Measurements from ENCODE around the gene SMIM13. TPM values are rescaled to one million over a fixed set of nuclear protein-coding genes. Genes with fewer than 3 reads are reported as not detected.

Gene SMIM13
- total RNA-seq, 1 experiment from 2014 or later: 18.4 TPM

DNA sequence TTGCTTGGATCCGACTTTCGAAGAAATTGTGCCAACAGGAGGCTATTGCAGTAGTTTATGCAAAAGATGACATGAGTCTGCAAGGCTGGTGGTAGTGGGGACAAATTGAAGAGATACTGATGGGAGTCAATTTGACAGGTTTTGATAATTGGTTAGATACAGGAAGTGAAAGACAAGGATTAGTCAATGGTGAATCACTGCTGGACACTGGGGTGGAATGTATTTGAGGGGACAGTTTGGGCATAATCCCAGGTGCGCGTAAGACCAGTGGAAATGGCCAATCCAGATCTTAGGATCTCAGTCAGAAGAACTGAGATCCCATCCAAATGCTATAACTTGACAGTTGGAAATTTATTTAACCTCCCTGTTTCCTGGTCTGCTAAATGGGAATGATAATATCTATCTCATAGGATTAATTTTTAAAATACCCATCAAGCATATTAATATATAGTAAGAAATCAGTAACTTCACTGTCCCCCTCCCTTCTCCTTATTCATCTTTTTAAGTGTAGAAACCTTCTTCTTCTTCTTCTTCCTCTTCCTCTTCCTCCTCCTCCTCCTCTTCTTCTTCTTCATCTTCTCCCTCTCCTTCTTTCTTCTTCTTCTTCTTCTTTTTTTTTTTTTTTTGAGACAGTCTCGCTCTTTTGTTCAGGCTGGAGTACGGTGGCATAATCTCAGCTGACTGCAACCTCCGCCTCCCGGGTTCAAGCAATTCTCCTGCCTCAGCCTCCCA lies 48.8 kb downstream of the SMIM13 start:
- in situ Hi-C loops (cut with HindIII; ENCODE audit: low pct_unique_long_range_greater_than_20kb, low sequenced_read_pairs): no loop called here
- DNase-seq (ENCODE audit: low read depth): no peak

- in situ Hi-C loops (cut with HindIII; ENCODE audit: low pct_unique_long_range_greater_than_20kb, low sequenced_read_pairs): no loop called here
- DNase-seq (ENCODE audit: low read depth): peak; percentile 81
Observed at GRCh38 chr6:11143394-11144371, 50.0 kb downstream of the SMIM13 start.

- in situ Hi-C loops (cut with HindIII; ENCODE audit: low pct_unique_long_range_greater_than_20kb, low sequenced_read_pairs): no loop called here
- DNase-seq (ENCODE audit: low read depth): peak; percentile 77
Observed at GRCh38 chr6:11144393-11144851, 50.8 kb downstream of the SMIM13 start.

DNA sequence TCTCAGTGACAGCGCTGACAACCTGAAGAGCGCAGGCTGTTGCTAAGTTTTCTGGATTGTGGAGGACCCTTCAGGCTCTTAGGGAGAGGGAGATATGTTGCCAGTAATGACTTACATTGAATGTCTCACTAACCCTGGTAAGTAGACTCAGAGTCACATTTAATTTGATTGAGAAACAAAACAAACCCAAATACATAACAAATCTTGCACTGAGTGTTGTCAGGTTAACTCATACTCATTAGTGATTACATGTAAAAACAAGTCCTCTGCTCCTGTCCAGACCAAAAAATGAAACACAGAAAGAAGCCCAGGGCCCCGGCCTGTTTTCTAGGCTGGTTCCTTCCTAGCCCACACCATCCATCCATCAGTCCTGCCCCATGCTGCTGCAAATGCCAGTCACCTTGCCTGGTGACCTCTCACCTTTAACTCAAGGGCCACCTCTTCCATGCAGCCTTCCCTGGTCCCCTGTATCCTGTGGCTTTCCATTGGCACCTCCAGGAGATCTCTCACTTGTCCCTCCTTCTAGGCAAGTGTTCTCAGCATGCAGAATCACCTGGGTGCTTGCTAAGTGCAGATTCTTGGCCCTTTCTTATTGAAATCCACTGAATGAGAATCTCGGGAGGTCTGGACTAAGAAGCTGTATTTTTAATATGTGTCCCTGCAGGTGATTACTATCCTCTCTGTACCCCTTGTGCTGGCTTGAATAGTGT lies 52.6 kb downstream of the SMIM13 start:
- no peak for DNase-seq (ENCODE audit: low read depth)
- in situ Hi-C loops (cut with HindIII; ENCODE audit: low pct_unique_long_range_greater_than_20kb, low sequenced_read_pairs): loop anchor here (5.0 kb wide), 1 partner anchor 351 kb away; no protein-coding TSS in a partner anchor

DNA sequence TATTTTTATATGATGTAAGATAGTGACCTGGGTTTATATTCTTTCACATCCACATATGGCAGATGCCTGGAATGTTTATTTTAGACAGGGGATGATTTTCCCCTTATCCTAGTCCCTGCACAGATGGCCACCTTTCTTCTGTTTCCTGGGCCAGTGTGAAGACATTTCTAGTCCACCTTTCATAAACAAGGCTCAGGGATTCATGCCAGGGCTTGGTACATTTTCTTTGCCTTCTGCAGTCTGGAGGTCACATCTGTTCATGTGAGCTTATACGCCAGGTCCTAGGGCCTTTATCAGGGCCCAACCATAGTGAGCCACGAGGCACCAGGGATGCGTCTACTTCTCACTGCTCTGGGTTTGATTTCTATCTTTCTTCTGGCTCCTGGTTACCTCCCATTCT lies 55.9 kb downstream of the SMIM13 start:
- no peak for DNase-seq (ENCODE audit: low read depth)
- in situ Hi-C loops (cut with HindIII; ENCODE audit: low pct_unique_long_range_greater_than_20kb, low sequenced_read_pairs): loop anchor here (5.0 kb wide), 1 partner anchor 348 kb away; no protein-coding TSS in a partner anchor

DNA sequence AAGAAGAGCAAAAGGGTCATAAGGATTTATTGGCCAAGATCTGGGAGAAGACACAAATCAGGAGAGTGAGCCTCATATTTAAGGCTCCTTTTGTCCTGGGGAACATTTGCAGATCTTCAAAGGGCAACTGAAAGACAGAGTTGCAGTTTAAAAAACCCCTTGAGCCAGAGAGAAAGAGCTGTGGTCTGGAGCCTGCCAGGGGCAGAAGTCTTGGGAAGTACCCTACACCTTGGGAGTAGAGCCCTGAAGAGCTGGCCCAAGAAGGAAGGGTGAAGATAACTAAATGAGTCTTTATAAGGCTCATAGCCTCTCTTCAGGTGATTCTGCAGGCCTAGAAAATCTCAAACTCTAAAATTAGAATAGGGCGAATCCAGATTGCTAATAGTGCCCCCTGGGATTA lies 57.9 kb downstream of the SMIM13 start:
- in situ Hi-C loops (cut with HindIII; ENCODE audit: low pct_unique_long_range_greater_than_20kb, low sequenced_read_pairs): no loop called here
- DNase-seq (ENCODE audit: low read depth): no peak

DNA sequence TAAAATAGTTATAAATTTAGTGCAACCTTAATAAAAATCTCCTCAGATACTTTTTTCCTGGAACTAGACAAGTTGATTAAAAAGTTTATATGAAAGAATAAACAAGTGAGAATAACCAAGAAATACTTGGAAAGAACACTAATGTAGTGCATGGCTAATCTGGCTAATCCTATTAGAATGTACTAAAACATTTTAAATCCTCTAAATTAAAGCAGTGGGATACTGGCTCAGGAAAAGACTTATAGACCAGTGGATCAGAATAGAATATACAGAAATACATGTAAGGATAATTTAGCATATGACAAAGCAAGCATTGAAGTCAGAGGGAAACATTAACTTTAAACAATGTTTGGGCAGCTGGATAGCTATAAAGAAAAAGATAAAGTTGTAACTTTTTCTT lies 58.9 kb downstream of the SMIM13 start:
- DNase-seq (ENCODE audit: low read depth): no peak
- in situ Hi-C loops (cut with HindIII; ENCODE audit: low pct_unique_long_range_greater_than_20kb, low sequenced_read_pairs): no loop called here

DNA sequence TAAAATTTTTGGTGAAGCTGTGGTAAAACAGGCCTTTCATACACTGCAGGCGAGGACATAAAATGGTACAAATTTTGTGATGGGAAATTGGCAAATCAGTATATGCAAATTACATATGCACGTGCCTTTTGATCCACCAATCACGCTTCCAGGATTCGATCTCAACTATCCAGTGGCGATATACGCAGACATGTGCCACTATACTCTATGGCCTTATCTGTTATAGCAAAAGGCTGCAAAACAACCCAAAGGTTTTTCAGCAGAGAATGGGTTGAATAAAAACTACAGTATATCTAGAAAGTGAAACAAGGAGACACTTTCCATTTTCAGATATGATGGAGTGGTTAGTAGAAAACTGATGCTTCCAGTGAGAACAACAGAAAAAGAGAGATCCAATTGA lies 59.8 kb downstream of the SMIM13 start:
- in situ Hi-C loops (cut with HindIII; ENCODE audit: low pct_unique_long_range_greater_than_20kb, low sequenced_read_pairs): no loop called here
- no peak for DNase-seq (ENCODE audit: low read depth)

GRCh38 chr6:11155589-11155988 lies 62.0 kb downstream of the SMIM13 start:
- no peak for DNase-seq (ENCODE audit: low read depth)
- in situ Hi-C loops (cut with HindIII; ENCODE audit: low pct_unique_long_range_greater_than_20kb, low sequenced_read_pairs): no loop called here

DNA sequence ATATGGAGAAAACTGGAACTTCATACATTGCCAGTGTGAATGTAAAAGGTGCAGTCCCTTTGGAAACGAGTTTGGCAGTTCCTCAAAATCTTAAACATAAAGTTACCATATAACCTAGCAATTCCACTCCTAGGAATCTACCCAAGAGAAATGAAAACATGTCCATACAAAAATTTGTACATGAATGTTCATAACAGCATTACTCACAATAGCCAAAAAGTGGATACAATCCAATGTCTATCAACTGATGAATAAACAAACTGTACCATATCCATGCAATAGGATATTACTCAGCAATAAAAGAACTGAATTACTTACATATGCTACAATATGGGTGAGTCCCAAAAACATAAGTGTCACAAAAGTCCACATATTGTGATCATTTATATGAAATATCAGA lies 66.6 kb downstream of the SMIM13 start:
- in situ Hi-C loops (cut with HindIII; ENCODE audit: low pct_unique_long_range_greater_than_20kb, low sequenced_read_pairs): no loop called here
- no peak for DNase-seq (ENCODE audit: low read depth)

GRCh38 chr6:11161031-11161956 lies 67.7 kb downstream of the SMIM13 start:
- in situ Hi-C loops (cut with HindIII; ENCODE audit: low pct_unique_long_range_greater_than_20kb, low sequenced_read_pairs): no loop called here
- no peak for DNase-seq (ENCODE audit: low read depth)

GRCh38 chr6:11162262-11162661 lies 68.6 kb downstream of the SMIM13 start:
- in situ Hi-C loops (cut with HindIII; ENCODE audit: low pct_unique_long_range_greater_than_20kb, low sequenced_read_pairs): no loop called here

DNA sequence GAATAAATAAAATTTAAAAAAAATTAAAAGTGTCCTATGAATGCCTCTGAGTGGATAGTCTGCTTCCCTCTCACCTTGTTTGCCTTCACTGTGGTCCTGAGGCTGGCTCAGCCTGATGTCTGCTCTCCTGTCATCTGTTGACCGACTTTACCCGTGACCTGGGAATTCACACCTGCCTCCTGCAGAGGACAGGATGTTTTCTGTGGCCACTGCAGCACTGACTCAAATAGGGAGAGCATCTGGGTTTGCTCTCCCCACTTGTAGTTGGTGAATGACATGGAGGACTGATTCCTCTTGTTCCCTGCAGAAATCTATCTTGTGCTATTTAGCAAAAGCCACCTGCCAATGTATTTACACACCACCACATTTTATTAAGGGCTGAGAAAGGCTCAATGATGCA lies 70.3 kb downstream of the SMIM13 start:
- in situ Hi-C loops (cut with HindIII; ENCODE audit: low pct_unique_long_range_greater_than_20kb, low sequenced_read_pairs): no loop called here
- no peak for DNase-seq (ENCODE audit: low read depth)

More at GRCh38 chr6:11162262-11162661, 68.6 kb downstream of the SMIM13 start:
- no peak for DNase-seq (ENCODE audit: low read depth)

DNA sequence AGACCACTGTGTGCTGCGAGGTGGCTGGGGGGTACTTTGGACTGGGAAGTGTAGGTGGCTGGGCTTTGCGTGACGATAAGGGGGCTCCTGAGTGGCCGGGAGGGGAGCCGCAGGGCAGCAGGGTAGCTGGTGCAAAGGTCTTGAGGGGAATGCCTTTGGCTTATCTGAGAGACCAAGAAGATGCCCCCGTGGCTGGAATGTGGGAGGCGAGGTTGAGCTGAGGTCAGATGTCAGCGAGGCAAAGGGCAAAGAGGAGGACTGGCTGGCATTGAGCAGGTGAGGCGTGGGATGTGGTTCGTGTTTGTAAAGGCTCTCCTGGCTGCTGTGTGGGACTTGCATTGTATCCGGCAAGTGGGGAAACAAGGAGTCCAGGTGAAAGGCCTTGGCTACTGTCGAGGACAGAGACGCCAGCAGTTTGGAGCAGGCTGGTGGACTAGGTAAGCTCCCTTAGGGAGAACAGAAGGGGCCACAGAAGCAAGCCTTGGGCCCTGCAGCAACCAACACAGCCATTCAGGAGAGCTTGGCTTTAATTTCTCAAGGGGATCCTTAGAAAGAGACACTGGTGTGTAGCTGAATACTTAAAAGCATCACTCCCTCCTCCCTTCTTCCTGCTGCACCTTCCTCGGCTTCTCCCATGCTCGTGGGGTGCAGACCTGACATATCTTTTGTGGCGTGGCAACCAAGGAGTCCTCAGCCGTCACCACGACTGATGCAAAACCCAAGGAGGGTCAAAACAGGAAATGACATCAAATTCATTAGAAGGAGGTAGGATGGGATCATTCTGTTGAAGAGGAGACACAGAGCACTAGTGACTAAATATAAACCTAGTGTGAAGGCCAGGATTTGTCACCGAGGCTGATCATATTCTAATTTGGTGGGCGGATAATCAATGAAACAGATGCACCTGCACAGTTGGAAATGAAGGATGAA lies 71.3 kb downstream of the SMIM13 start:
- in situ Hi-C loops (cut with HindIII; ENCODE audit: low pct_unique_long_range_greater_than_20kb, low sequenced_read_pairs): no loop called here
- DNase-seq (ENCODE audit: low read depth): no peak

DNA sequence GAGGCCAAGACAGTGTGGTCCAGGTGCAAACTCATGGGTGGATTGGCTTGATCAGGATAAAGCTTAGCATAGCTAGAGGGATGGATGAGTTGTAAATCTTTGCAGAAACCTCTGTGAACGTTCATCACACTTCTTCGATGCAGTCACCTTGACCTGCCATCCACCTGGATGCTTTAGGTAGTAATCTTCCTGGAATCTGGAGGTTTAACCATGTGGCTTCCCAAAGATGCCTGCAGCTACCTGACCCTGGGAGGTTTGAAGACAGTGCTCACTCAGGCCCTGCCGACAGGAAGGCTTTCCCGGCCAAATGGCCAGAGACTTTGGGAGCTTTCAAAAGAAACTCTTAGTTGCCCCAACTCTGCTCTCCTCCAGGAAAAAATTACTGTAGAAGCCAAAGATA lies 73.3 kb downstream of the SMIM13 start:
- in situ Hi-C loops (cut with HindIII; ENCODE audit: low pct_unique_long_range_greater_than_20kb, low sequenced_read_pairs): no loop called here
- DNase-seq (ENCODE audit: low read depth): no peak

GRCh38 chr6:11168091-11168635 lies 74.5 kb downstream of the SMIM13 start:
- in situ Hi-C loops (cut with HindIII; ENCODE audit: low pct_unique_long_range_greater_than_20kb, low sequenced_read_pairs): no loop called here
- DNase-seq (ENCODE audit: low read depth): no peak

All from Caki2 (cell line).